Calu3 (cell line): ENCODE results near the gene FAR1. TPM values are rescaled to one million over a fixed set of nuclear protein-coding genes. Genes with fewer than 3 reads are reported as not detected.

Experiments
- BruUV-seq: library from RNA; stranded (reverse); fragments of 400-500 nt; replicated peaks from 2 replicates; lab custom pipeline; 2021; lab: Mats Ljungman, UMichigan
- CTCF ChIA-PET: fragments of 300-600 bp; sonication (Branson Sonifier 250); formaldehyde crosslinking; loops from one replicate; lab custom pipeline; 2022; ENCODE audit warnings: antibody characterized with exemption; lab: Charles Lee
- DNase-seq: peaks from one replicate; pipeline ENCODE4 v3.0.0; 2022
- H3K27ac Mint-ChIP-seq: one replicate; pipeline ENCODE4 v1.8.0; 2022; ENCODE audit warnings: mixed read lengths; ENCODE audit not compliant: unreplicated experiment
- H3K27me3 Mint-ChIP-seq: one replicate; pipeline ENCODE4 v1.8.0; 2022; ENCODE audit warnings: mixed read lengths; ENCODE audit not compliant: unreplicated experiment
- H3K36me3 Mint-ChIP-seq: one replicate; pipeline ENCODE4 v1.8.0; 2022; ENCODE audit warnings: mild to moderate bottlenecking, moderate library complexity, mixed read lengths; ENCODE audit not compliant: insufficient read depth, unreplicated experiment
- H3K4me1 Mint-ChIP-seq: one replicate; pipeline ENCODE4 v1.8.0; 2022; ENCODE audit warnings: mild to moderate bottlenecking, low read depth, mixed read lengths; ENCODE audit not compliant: unreplicated experiment
- H3K4me3 Mint-ChIP-seq: one replicate; pipeline ENCODE4 v1.8.0; 2022; ENCODE audit warnings: mild to moderate bottlenecking, low read depth, moderate library complexity, mixed read lengths; ENCODE audit not compliant: unreplicated experiment
- H3K9me3 Mint-ChIP-seq: one replicate; pipeline ENCODE4 v1.8.0; 2022; ENCODE audit warnings: low read depth, mixed read lengths; ENCODE audit not compliant: unreplicated experiment
- CTCF ChIP-seq: fragments of 200-600 bp; IDR thresholded peaks from one replicate; pipeline ENCODE4 v1.8.0; 2022; ENCODE audit warnings: antibody characterized with exemption; ENCODE audit not compliant: unreplicated experiment
- intact Hi-C: fragments of 100-400 bp; cut with micrococcal nuclease; formaldehyde crosslinking; loops from one replicate; pipeline ENCODE4 v1.10.0; 2022; ENCODE audit not compliant: unreplicated experiment
- total RNA-seq: library from RNA; stranded (reverse); gene quantifications from 2 replicates; pipeline ENCODE4 v1.2.3, GENCODE V29; 2022

Gene FAR1
- total RNA-seq, 1 experiment from 2014 or later, result 98.9 TPM

- no peak overlapping the region for H3K27ac Mint-ChIP-seq
Observed at GRCh38 chr11:13778345-13778744, 109.9 kb downstream of the FAR1 start.

DNA sequence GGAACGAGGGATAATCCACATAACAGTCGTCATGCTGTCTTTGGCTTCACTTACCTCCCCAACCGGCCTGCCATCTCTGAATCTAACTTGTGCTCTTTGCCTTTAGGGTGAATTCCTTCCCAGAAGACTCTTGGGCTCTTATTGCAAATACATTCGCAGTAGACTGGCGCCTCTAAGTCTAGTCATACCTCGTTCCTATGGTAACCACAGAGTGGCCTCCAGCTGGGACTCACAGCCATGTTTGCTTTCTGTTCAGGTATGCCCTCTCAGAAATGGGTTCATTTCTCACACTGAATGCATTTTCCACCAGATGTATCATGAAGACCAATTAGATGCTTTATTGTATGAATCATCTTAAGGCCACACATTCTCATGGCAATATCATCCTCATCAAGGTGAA, 112.7 kb downstream of the FAR1 start:
- Mint-ChIP-seq H3K9me3 (no peaks in the 10 kb centered on the region), H3K4me1 (no peaks in the 10 kb centered on the region), H3K4me3 (no peak overlapping the region), H3K27ac (no peak overlapping the region), H3K36me3 (no peaks in the 10 kb centered on the region), H3K27me3 (peaks cover 59% of the 10 kb centered on the region)
- no peak for TF ChIP-seq CTCF
- BruUV-seq, result no TSS peak
- no peak for DNase-seq
- intact Hi-C loops, result no loop called here
- CTCF ChIA-PET, result no interaction called here

More at GRCh38 chr11:13778345-13778744, 109.9 kb downstream of the FAR1 start:
- no peak for DNase-seq
- Mint-ChIP-seq H3K27me3 (peaks cover 64% of the 10 kb centered on the region), H3K9me3 (no peaks in the 10 kb centered on the region), H3K4me1 (no peaks in the 10 kb centered on the region), H3K36me3 (no peaks in the 10 kb centered on the region), H3K4me3 (no peak overlapping the region)
- CTCF ChIA-PET, result no interaction called here
- no TSS peak for BruUV-seq
- TF ChIP-seq CTCF, result no peak
- intact Hi-C loops, result loop anchor here (10.0 kb wide), 1 partner anchor 266 kb away; no protein-coding TSS in a partner anchor

Other genes starting within 250 kb of the FAR1 start
- gene BTBD10, start 205.4 kb upstream of the FAR1 start, total RNA-seq, result 29.7 and 33.3 TPM in 2 replicates
- not detected in 2 replicates for gene PTH, start 172.7 kb upstream of the FAR1 start, total RNA-seq